ENCODE measurements around the gene PTPRN2.
"Not testable (repeated sequence)": the region's sequence is repeated elsewhere in the genome, so short reads cannot be mapped to it uniquely, and the experiment has no call there.

The PTPRN2 gene

GRCh38 chr7:158386866-158387545 lies 200.6 kb downstream of the PTPRN2 start:
- no peak overlapping the region for H3K9ac ChIP-seq (ENCODE audit: low read depth, low read length)
- no peaks in the 10 kb centered on the region for H3K9me3 ChIP-seq (ENCODE audit: control insufficient read depth, insufficient read depth, low read length)
- H3K4me1 ChIP-seq (ENCODE audit: insufficient read depth, low read length) = no peaks in the 10 kb centered on the region
- H3K36me3 ChIP-seq (ENCODE audit: insufficient read depth, low read length) = no peaks in the 10 kb centered on the region

- H3K36me3 ChIP-seq (ENCODE audit: insufficient read depth, low read length) = no peaks in the 10 kb centered on the region
- H3K9ac ChIP-seq (ENCODE audit: low read depth, low read length) = no peak overlapping the region
- no peaks in the 10 kb centered on the region for H3K9me3 ChIP-seq (ENCODE audit: control insufficient read depth, insufficient read depth, low read length)
- H3K4me1 ChIP-seq (ENCODE audit: insufficient read depth, low read length) = no peaks in the 10 kb centered on the region
These were observed 201.3 kb downstream of the PTPRN2 start for GRCh38 chr7:158386355-158386618.

GRCh38 chr7:158385496-158386354 lies 201.9 kb downstream of the PTPRN2 start:
- not testable (repeated sequence) for H3K36me3 ChIP-seq (ENCODE audit: insufficient read depth, low read length); H3K9ac ChIP-seq (ENCODE audit: low read depth, low read length); H3K4me1 ChIP-seq (ENCODE audit: insufficient read depth, low read length); H3K9me3 ChIP-seq (ENCODE audit: control insufficient read depth, insufficient read depth, low read length)

- no peak overlapping the region for H3K9ac ChIP-seq (ENCODE audit: low read depth, low read length)
- no peaks in the 10 kb centered on the region for H3K4me1 ChIP-seq (ENCODE audit: insufficient read depth, low read length)
- H3K36me3 ChIP-seq (ENCODE audit: insufficient read depth, low read length) = no peaks in the 10 kb centered on the region
- H3K9me3 ChIP-seq (ENCODE audit: control insufficient read depth, insufficient read depth, low read length) = no peaks in the 10 kb centered on the region
These were observed 202.9 kb downstream of the PTPRN2 start for GRCh38 chr7:158384746-158385145.

- Histone ChIP-seq H3K9ac (ENCODE audit: low read depth, low read length) (no peak overlapping the region), H3K9me3 (ENCODE audit: control insufficient read depth, insufficient read depth, low read length) (no peaks in the 10 kb centered on the region; the same call in 1 of the 2 replicates), H3K4me1 (ENCODE audit: insufficient read depth, low read length) (no peaks in the 10 kb centered on the region), H3K36me3 (ENCODE audit: insufficient read depth, low read length) (no peaks in the 10 kb centered on the region)
These were observed 204.0 kb downstream of the PTPRN2 start for GRCh38 chr7:158383665-158384064.

- no peak overlapping the region for H3K9ac ChIP-seq (ENCODE audit: low read depth, low read length)
- no peaks in the 10 kb centered on the region; the same call in 1 of the 2 replicates for H3K9me3 ChIP-seq (ENCODE audit: control insufficient read depth, insufficient read depth, low read length)
- H3K4me1 ChIP-seq (ENCODE audit: insufficient read depth, low read length) = no peaks in the 10 kb centered on the region
- H3K36me3 ChIP-seq (ENCODE audit: insufficient read depth, low read length) = no peaks in the 10 kb centered on the region
These were observed 205.0 kb downstream of the PTPRN2 start for GRCh38 chr7:158382363-158383254.

- Histone ChIP-seq H3K36me3 (ENCODE audit: insufficient read depth, low read length) (no peaks in the 10 kb centered on the region), H3K9me3 (ENCODE audit: control insufficient read depth, insufficient read depth, low read length) (no peaks in the 10 kb centered on the region; the same call in 1 of the 2 replicates), H3K4me1 (ENCODE audit: insufficient read depth, low read length) (no peaks in the 10 kb centered on the region), H3K9ac (ENCODE audit: low read depth, low read length) (no peak overlapping the region)
These were observed 205.7 kb downstream of the PTPRN2 start for GRCh38 chr7:158381956-158382355.

GRCh38 chr7:158378978-158379377 lies 208.6 kb downstream of the PTPRN2 start:
- Histone ChIP-seq H3K9ac (ENCODE audit: low read depth, low read length) (no peak overlapping the region), H3K36me3 (ENCODE audit: insufficient read depth, low read length) (no peaks in the 10 kb centered on the region), H3K4me1 (ENCODE audit: insufficient read depth, low read length) (no peaks in the 10 kb centered on the region), H3K9me3 (ENCODE audit: control insufficient read depth, insufficient read depth, low read length) (no peaks in the 10 kb centered on the region; the same call in 1 of the 2 replicates)

- no peaks in the 10 kb centered on the region; the same call in 1 of the 2 replicates for H3K9me3 ChIP-seq (ENCODE audit: control insufficient read depth, insufficient read depth, low read length)
These were observed 209.6 kb downstream of the PTPRN2 start for GRCh38 chr7:158377800-158378623.

GRCh38 chr7:158376839-158377186 lies 210.8 kb downstream of the PTPRN2 start:
- not testable (repeated sequence) for H3K36me3 ChIP-seq (ENCODE audit: insufficient read depth, low read length); H3K9me3 ChIP-seq (ENCODE audit: control insufficient read depth, insufficient read depth, low read length); H3K4me1 ChIP-seq (ENCODE audit: insufficient read depth, low read length); H3K9ac ChIP-seq (ENCODE audit: low read depth, low read length)

More at GRCh38 chr7:158377800-158378623, 209.6 kb downstream of the PTPRN2 start:
- Histone ChIP-seq H3K36me3 (ENCODE audit: insufficient read depth, low read length) (no peaks in the 10 kb centered on the region), H3K9ac (ENCODE audit: low read depth, low read length) (no peak overlapping the region), H3K4me1 (ENCODE audit: insufficient read depth, low read length) (no peaks in the 10 kb centered on the region)

GRCh38 chr7:158376146-158376838 lies 211.3 kb downstream of the PTPRN2 start:
- not testable (repeated sequence) for H3K36me3 ChIP-seq (ENCODE audit: insufficient read depth, low read length); H3K9ac ChIP-seq (ENCODE audit: low read depth, low read length); H3K4me1 ChIP-seq (ENCODE audit: insufficient read depth, low read length); H3K9me3 ChIP-seq (ENCODE audit: control insufficient read depth, insufficient read depth, low read length)

- Histone ChIP-seq H3K9ac (ENCODE audit: low read depth, low read length) (no peak overlapping the region), H3K9me3 (ENCODE audit: control insufficient read depth, insufficient read depth, low read length) (no peaks in the 10 kb centered on the region; the same call in 1 of the 2 replicates), H3K36me3 (ENCODE audit: insufficient read depth, low read length) (no peaks in the 10 kb centered on the region), H3K4me1 (ENCODE audit: insufficient read depth, low read length) (no peaks in the 10 kb centered on the region)
These were observed 212.6 kb downstream of the PTPRN2 start for GRCh38 chr7:158375034-158375433.

- H3K9me3 ChIP-seq (ENCODE audit: control insufficient read depth, insufficient read depth, low read length) = no peaks in the 10 kb centered on the region; the same call in 1 of the 2 replicates
- no peak overlapping the region for H3K9ac ChIP-seq (ENCODE audit: low read depth, low read length)
- H3K36me3 ChIP-seq (ENCODE audit: insufficient read depth, low read length) = no peaks in the 10 kb centered on the region
- H3K4me1 ChIP-seq (ENCODE audit: insufficient read depth, low read length) = no peaks in the 10 kb centered on the region
These were observed 213.0 kb downstream of the PTPRN2 start for GRCh38 chr7:158374586-158374985.

Measured in ES-I3 (cell line).